Mesenchymal stem cell (in vitro differentiated cells and primary cell): Measurements from ENCODE around the gene COL4A5.

Experiments
- DNase-seq: peaks from one replicate; pipeline ENCODE4 v3.0.0-alpha.2; 2013
- H2AFZ ChIP-seq: one replicate; pipeline ENCODE4 v1.6.1; 2013; ENCODE audit warnings: low read depth, mild to moderate bottlenecking, control low read depth, inconsistent platforms, low read length, moderate library complexity
- H2AK5ac ChIP-seq: 2 replicates; pipeline ENCODE4 v1.6.1; 2013; ENCODE audit warnings: low read length, moderate library complexity, mild to moderate bottlenecking, inconsistent platforms; ENCODE audit not compliant: severe bottlenecking
- H2BK120ac ChIP-seq: one replicate; pipeline ENCODE4 v1.6.1; 2013; ENCODE audit warnings: low read depth, mild to moderate bottlenecking, inconsistent platforms, low read length, moderate library complexity
- H2BK12ac ChIP-seq, 2 experiments: one replicate each; pipeline ENCODE4 v1.6.1; 2013; ENCODE audit warnings: inconsistent platforms in 2 of 2, low read length in 2 of 2, mild to moderate bottlenecking in 2 of 2, moderate library complexity in 2 of 2, control low read depth in 1 of 2
- H2BK15ac ChIP-seq: one replicate; pipeline ENCODE4 v1.6.1; 2013; ENCODE audit warnings: mild to moderate bottlenecking, low read depth, inconsistent platforms; ENCODE audit not compliant: poor library complexity, severe bottlenecking
- H2BK5ac ChIP-seq: 2 replicates; pipeline ENCODE4 v1.6.1; 2013; ENCODE audit warnings: low read depth, mild to moderate bottlenecking, low read length, control low read depth, inconsistent platforms; ENCODE audit not compliant: poor library complexity, severe bottlenecking
- H3K14ac ChIP-seq, 2 experiments: one replicate each; pipeline ENCODE4 v1.6.1; 2013; ENCODE audit warnings: inconsistent platforms in 2 of 2, low read length in 2 of 2, control low read depth in 1 of 2, mild to moderate bottlenecking in 1 of 2, moderate library complexity in 1 of 2
- H3K18ac ChIP-seq, 2 experiments: one replicate each; pipeline ENCODE4 v1.6.1; 2013; ENCODE audit warnings: inconsistent platforms in 2 of 2, low read length in 2 of 2, control low read depth in 1 of 2, low read depth in 1 of 2, mild to moderate bottlenecking in 1 of 2
- H3K23ac ChIP-seq, 2 experiments: one replicate each; pipeline ENCODE4 v1.6.1; 2013; ENCODE audit warnings: inconsistent platforms in 2 of 2, low read length in 2 of 2, mild to moderate bottlenecking in 2 of 2, moderate library complexity in 2 of 2, control low read depth in 1 of 2
- H3K27ac ChIP-seq: 2 replicates; pipeline ENCODE4 v1.5.1; 2013; ENCODE audit warnings: mild to moderate bottlenecking, moderate library complexity, low read length, control low read depth, inconsistent platforms; ENCODE audit not compliant: poor library complexity, severe bottlenecking
- H3K27me3 ChIP-seq, 2 experiments: 2 replicates each; pipeline versions ENCODE4 v1.6.1 to v1.7.0; 2013; ENCODE audit warnings: low read length in 2 of 2, mild to moderate bottlenecking in 2 of 2, moderate library complexity in 2 of 2, control low read depth in 1 of 2, inconsistent platforms in 1 of 2; ENCODE audit not compliant: control insufficient read depth in 1 of 2, insufficient read depth in 1 of 2
- H3K36me3 ChIP-seq, 2 experiments: 2 replicates each; pipeline versions ENCODE4 v1.6.1 to v1.7.0; 2013; ENCODE audit warnings: low read length in 2 of 2, control low read depth in 1 of 2, inconsistent platforms in 1 of 2, low read depth in 1 of 2, mild to moderate bottlenecking in 1 of 2; ENCODE audit not compliant: insufficient read depth in 2 of 2, control insufficient read depth in 1 of 2
- H3K4ac ChIP-seq, 2 experiments: one replicate each; pipeline ENCODE4 v1.6.1; 2013; ENCODE audit warnings: inconsistent platforms in 2 of 2, low read length in 2 of 2, mild to moderate bottlenecking in 2 of 2, moderate library complexity in 2 of 2, control low read depth in 1 of 2, low read depth in 1 of 2
- H3K4me1 ChIP-seq: 2 replicates; pipeline ENCODE4 v1.6.1; 2013; ENCODE audit warnings: low read depth, low read length, control low read depth; ENCODE audit not compliant: control insufficient read depth, insufficient read depth
- H3K4me2 ChIP-seq: 2 replicates; pipeline ENCODE4 v1.6.1; 2013; ENCODE audit warnings: low read length, mild to moderate bottlenecking, inconsistent platforms; ENCODE audit not compliant: poor library complexity, severe bottlenecking
- H3K4me3 ChIP-seq, 2 experiments: 2 replicates each; pipeline versions ENCODE4 v1.5.1 to v1.7.0; 2013; ENCODE audit warnings: low read length in 2 of 2, mild to moderate bottlenecking in 2 of 2, control low read depth in 1 of 2, low read depth in 1 of 2; ENCODE audit not compliant: insufficient read depth in 1 of 2
- H3K79me1 ChIP-seq: replicated peaks from 2 replicates; pipeline ENCODE4 v1.6.1; 2013; ENCODE audit warnings: mild to moderate bottlenecking, control low read depth, low read length, inconsistent platforms; ENCODE audit not compliant: poor library complexity, severe bottlenecking
- H3K9ac ChIP-seq: 2 replicates; pipeline ENCODE4 v1.7.0; 2013; ENCODE audit warnings: mild to moderate bottlenecking, low read length, moderate library complexity
- H3K9me3 ChIP-seq: 2 replicates; pipeline ENCODE4 v1.7.0; 2013; ENCODE audit warnings: mild to moderate bottlenecking, low read length; ENCODE audit not compliant: control insufficient read depth
- H4K8ac ChIP-seq: one replicate; pipeline ENCODE4 v1.6.1; 2013; ENCODE audit warnings: inconsistent platforms, mild to moderate bottlenecking, low read length, moderate library complexity
- H4K91ac ChIP-seq: one replicate; pipeline ENCODE4 v1.6.1; 2013; ENCODE audit warnings: mild to moderate bottlenecking, low read length, inconsistent platforms
- WGBS: methylation state at CpG from one replicate; pipeline ENCODE4 v1.1.7; 2013; ENCODE audit warnings: mixed read lengths; 5-methylcytosine and 5-hydroxymethylcytosine counted together

The COL4A5 gene

GRCh38 chrX:108511721-108512120 lies 72.1 kb downstream of the COL4A5 start:
- H3K4me1 ChIP-seq = no peaks in the 10 kb centered on the region
- WGBS = no CpG with 5 or more reads among the region's 1 CpG

GRCh38 chrX:108516184-108516583 lies 76.5 kb downstream of the COL4A5 start:
- Histone ChIP-seq H3K4me3 (no peak overlapping the region), H3K14ac (no peak overlapping the region), H2BK5ac (no peak overlapping the region), H2AK5ac (no peak overlapping the region), H3K23ac (no peak overlapping the region), H2BK12ac (no peak overlapping the region), H3K79me1 (no peaks in the 10 kb centered on the region), H4K8ac (no peak overlapping the region), H3K4me1 (no peaks in the 10 kb centered on the region), H2AFZ (no peak overlapping the region), H3K4me2 (no peak overlapping the region), H3K18ac (no peak overlapping the region), H3K27ac (peak overlapping the region; percentile 78), H3K4ac (no peak overlapping the region), H4K91ac (no peak overlapping the region), H3K36me3 (no peaks in the 10 kb centered on the region), H2BK15ac (no peak overlapping the region), H2BK120ac (no peak overlapping the region), H3K9me3 (no peaks in the 10 kb centered on the region), H3K9ac (no peak overlapping the region), H3K27me3 (no peaks in the 10 kb centered on the region)
- WGBS = no CpG with 5 or more reads among the region's 2 CpGs
- DNase-seq = peak; percentile 46

More at GRCh38 chrX:108511721-108512120, 72.1 kb downstream of the COL4A5 start:
- no peak overlapping the region for H2BK5ac ChIP-seq
- H2BK12ac ChIP-seq = no peak overlapping the region
- H3K79me1 ChIP-seq = no peaks in the 10 kb centered on the region
- no peak overlapping the region for H3K9ac ChIP-seq
- no peak overlapping the region for H3K14ac ChIP-seq
- H3K27me3 ChIP-seq = no peaks in the 10 kb centered on the region
- H4K91ac ChIP-seq = no peak overlapping the region
- no peak overlapping the region for H3K27ac ChIP-seq
- no peak overlapping the region for H3K4me3 ChIP-seq
- DNase-seq = no peak
- no peak overlapping the region for H4K8ac ChIP-seq
- no peak overlapping the region for H3K23ac ChIP-seq
- no peaks in the 10 kb centered on the region for H3K36me3 ChIP-seq
- no peak overlapping the region for H2BK120ac ChIP-seq
- H3K4me2 ChIP-seq = no peak overlapping the region
- H3K9me3 ChIP-seq = no peaks in the 10 kb centered on the region
- no peak overlapping the region for H2AFZ ChIP-seq
- no peak overlapping the region for H2AK5ac ChIP-seq
- H2BK15ac ChIP-seq = no peak overlapping the region
- H3K4ac ChIP-seq = no peak overlapping the region
- no peak overlapping the region for H3K18ac ChIP-seq

DNA sequence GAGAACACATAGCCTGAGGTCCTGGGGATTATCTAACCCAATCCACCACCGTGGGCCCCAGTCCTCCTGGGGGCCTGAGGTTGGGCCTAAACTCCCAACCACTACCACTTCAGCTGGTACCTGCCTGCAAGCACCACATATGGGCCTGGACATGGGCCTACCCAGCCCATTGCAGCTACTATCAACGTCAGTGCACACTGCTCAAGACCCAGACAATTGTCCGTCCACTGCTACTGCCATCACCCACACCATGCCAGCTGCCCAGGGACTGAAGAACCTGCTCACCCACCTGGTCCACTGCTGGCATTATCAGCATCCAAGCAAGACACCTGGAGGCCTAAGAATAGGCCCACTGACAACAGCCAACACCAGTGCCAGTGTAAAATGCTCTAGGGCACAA lies 88.1 kb downstream of the COL4A5 start:
- no peak overlapping the region for H2AK5ac ChIP-seq
- H3K4me2 ChIP-seq = no peak overlapping the region
- no peak overlapping the region for H3K27ac ChIP-seq
- no peaks in the 10 kb centered on the region for H3K9me3 ChIP-seq
- WGBS = 95% methylated on average over 3 of the region's 3 CpGs
- H2AFZ ChIP-seq = no peak overlapping the region
- no peak overlapping the region for H2BK12ac ChIP-seq
- peaks cover 0 to 5% of the 10 kb centered on the region in 2 experiments for H3K27me3 ChIP-seq
- no peak overlapping the region for H4K91ac ChIP-seq
- no peak overlapping the region for H2BK120ac ChIP-seq
- H2BK5ac ChIP-seq = no peak overlapping the region
- no peak overlapping the region for H3K4ac ChIP-seq
- H3K14ac ChIP-seq = no peak overlapping the region
- no peak overlapping the region for H3K23ac ChIP-seq
- peak overlapping the region in 1 of 2 experiments; percentile 21 for H3K18ac ChIP-seq
- no peaks in the 10 kb centered on the region for H3K4me1 ChIP-seq
- no peak for DNase-seq
- peaks cover 9% of the 10 kb centered on the region for H3K79me1 ChIP-seq
- H4K8ac ChIP-seq = no peak overlapping the region
- no peak overlapping the region for H3K4me3 ChIP-seq
- H3K36me3 ChIP-seq = peaks cover 0 to 8% of the 10 kb centered on the region in 2 experiments
- no peak overlapping the region for H3K9ac ChIP-seq
- H2BK15ac ChIP-seq = no peak overlapping the region

GRCh38 chrX:108537005-108537404 lies 97.4 kb downstream of the COL4A5 start:
- no peaks in the 10 kb centered on the region for H3K36me3 ChIP-seq
- no peak overlapping the region for H3K4ac ChIP-seq
- H3K27me3 ChIP-seq = peaks cover 0 to 5% of the 10 kb centered on the region in 2 experiments
- no peak overlapping the region for H4K91ac ChIP-seq
- no peak overlapping the region for H3K9ac ChIP-seq
- no peak overlapping the region for H2BK120ac ChIP-seq
- DNase-seq = peak; percentile 49
- no peak overlapping the region for H3K27ac ChIP-seq
- H3K4me1 ChIP-seq = no peaks in the 10 kb centered on the region
- H3K14ac ChIP-seq = no peak overlapping the region
- no peak overlapping the region for H3K23ac ChIP-seq
- no peak overlapping the region for H4K8ac ChIP-seq
- H3K18ac ChIP-seq = no peak overlapping the region
- H2BK15ac ChIP-seq = no peak overlapping the region
- H2AK5ac ChIP-seq = no peak overlapping the region
- H2BK5ac ChIP-seq = no peak overlapping the region
- no peaks in the 10 kb centered on the region for H3K9me3 ChIP-seq
- H3K4me2 ChIP-seq = no peak overlapping the region
- WGBS = no CpG with 5 or more reads among the region's 2 CpGs
- no peak overlapping the region for H2AFZ ChIP-seq
- no peak overlapping the region for H2BK12ac ChIP-seq
- H3K79me1 ChIP-seq = no peaks in the 10 kb centered on the region
- H3K4me3 ChIP-seq = no peak overlapping the region
